BJ (cell line): ENCODE data around the gene MTUS2. TPM values are rescaled to one million over a fixed set of nuclear protein-coding genes. Genes with fewer than 3 reads are reported as not detected.

ENCODE experiments used
- CTCF ChIA-PET: fragments of 350-600 bp; formaldehyde crosslinking; extraction: SDS; loops from one replicate; lab custom pipeline; 2021; ENCODE audit warnings: antibody characterized with exemption, inconsistent platforms; lab: Yijun Ruan, JAX
- POLR2A ChIA-PET: fragments of 300-600 bp; sonication (Branson Sonifier 250); formaldehyde crosslinking; extraction: SDS; loops from one replicate; lab custom pipeline; 2021; ENCODE audit warnings: antibody characterized with exemption; lab: Charles Lee
- DNase-seq: peaks from one replicate; pipeline ENCODE4 v3.0.0-alpha.2; 2011; ENCODE audit warnings: low read depth
- H3K27me3 ChIP-seq: 2 replicates; pipeline ENCODE4 v1.6.0; 2011; ENCODE audit warnings: low read length; ENCODE audit not compliant: control insufficient read depth, insufficient read depth
- H3K36me3 ChIP-seq: 2 replicates; pipeline ENCODE4 v1.5.1; 2011; ENCODE audit warnings: low read length; ENCODE audit not compliant: control insufficient read depth, insufficient read depth
- H3K4me3 ChIP-seq: 2 replicates; pipeline ENCODE4 v1.5.1; 2011; ENCODE audit warnings: low read depth, mild to moderate bottlenecking, control low read depth, low read length
- polyA plus RNA-seq: library from polyadenylated mRNA; depleted of rRNA; stranded (reverse); fragments of >200 nt; gene quantifications from 2 replicates; pipeline ENCODE4 v1.2.3, GENCODE V29; 2011
- TF ChIP-seq, protein P1 (sequence below): IDR thresholded peaks from 2 replicates; pipeline ENCODE4 v1.5.1; 2011; ENCODE audit warnings: low read depth, mild to moderate bottlenecking, control low read depth, inconsistent platforms, low read length, moderate library complexity; ENCODE audit not compliant: insufficient read depth

Gene MTUS2
- polyA plus RNA-seq, 1 experiment: 0.05 TPM

DNA sequence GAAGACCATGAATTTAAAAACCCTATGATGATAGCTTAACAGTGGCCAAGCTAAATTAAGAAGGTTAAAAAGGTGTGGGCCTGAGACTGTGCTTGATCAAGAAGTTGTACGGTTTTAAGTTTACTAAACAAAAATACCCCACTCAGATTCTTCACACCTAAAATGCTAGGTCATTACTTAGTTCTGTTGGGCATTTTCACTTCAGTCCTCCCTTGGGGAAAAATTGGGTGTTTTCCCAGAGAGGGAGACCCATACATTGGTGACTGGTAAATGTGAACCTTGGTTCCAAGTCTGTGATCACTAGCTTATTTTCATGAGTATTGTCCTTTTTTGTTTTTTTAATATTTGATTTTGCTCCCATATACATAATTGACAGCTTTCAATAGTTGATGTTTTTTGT, 44.4 kb downstream of the MTUS2 start:
- ChIA-PET POLR2A (no interaction called here), CTCF (no interaction called here)
- no peak for DNase-seq
- peaks cover 2% of the 10 kb centered on the region for H3K27me3 ChIP-seq
- H3K4me3 ChIP-seq: no peak overlapping the region
- H3K36me3 ChIP-seq: no peaks in the 10 kb centered on the region
- TF ChIP-seq, protein P1, sequence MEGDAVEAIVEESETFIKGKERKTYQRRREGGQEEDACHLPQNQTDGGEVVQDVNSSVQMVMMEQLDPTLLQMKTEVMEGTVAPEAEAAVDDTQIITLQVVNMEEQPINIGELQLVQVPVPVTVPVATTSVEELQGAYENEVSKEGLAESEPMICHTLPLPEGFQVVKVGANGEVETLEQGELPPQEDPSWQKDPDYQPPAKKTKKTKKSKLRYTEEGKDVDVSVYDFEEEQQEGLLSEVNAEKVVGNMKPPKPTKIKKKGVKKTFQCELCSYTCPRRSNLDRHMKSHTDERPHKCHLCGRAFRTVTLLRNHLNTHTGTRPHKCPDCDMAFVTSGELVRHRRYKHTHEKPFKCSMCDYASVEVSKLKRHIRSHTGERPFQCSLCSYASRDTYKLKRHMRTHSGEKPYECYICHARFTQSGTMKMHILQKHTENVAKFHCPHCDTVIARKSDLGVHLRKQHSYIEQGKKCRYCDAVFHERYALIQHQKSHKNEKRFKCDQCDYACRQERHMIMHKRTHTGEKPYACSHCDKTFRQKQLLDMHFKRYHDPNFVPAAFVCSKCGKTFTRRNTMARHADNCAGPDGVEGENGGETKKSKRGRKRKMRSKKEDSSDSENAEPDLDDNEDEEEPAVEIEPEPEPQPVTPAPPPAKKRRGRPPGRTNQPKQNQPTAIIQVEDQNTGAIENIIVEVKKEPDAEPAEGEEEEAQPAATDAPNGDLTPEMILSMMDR: no peak

DNA sequence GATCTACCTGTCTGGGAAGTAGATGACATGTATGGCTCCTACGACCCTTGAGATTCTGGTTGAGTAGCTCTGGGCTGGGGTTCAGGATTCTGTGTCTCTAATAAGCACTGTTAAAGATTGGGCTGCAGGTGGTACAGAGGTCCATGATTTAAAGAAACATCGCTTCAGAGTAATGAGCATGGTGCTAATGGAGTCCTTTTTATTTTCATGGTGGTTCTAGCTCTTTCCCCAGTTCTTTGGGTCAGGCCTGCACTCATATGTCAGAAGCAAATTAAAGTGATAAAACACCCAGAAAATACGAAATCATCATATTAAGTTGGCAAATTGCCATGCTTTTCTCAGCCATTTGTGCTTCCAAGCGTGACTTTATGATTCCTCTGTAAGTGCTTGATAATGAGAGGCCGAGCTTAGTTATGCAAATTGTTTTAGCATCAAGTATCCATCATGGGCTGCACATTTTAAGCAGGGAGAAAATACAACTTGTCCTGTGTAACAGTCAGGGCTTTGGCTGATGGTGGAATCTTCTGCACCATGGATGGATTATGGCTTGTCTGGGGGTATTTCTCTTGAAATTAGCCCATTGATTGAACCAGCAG, 45.1 kb downstream of the MTUS2 start:
- TF ChIP-seq, protein P1: no peak
- Histone ChIP-seq H3K36me3 (no peaks in the 10 kb centered on the region), H3K27me3 (peaks cover 2% of the 10 kb centered on the region), H3K4me3 (no peak overlapping the region)
- ChIA-PET CTCF (no interaction called here), POLR2A (no interaction called here)
- no peak for DNase-seq

DNA sequence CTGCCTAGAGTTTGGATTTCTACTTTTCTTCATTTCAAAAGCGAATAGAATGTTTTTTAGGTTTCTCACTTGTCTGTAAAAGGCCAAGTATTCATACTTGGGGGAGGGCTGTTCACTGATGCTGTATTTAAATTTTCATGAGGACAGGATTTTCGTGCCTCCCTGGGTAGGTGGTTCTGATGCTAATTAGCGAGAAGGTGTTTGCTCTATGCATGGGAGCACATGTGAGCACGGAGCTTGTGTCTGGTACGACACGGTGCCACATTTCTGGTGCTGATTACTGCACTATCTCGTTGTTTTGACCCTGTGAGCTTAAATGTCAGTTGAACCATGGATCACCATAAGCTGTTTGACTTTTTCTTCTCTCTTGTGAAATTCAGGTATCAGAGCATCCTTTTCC, 45.8 kb downstream of the MTUS2 start:
- TF ChIP-seq, protein P1: no peak
- DNase-seq: no peak
- Histone ChIP-seq H3K36me3 (no peaks in the 10 kb centered on the region), H3K27me3 (peaks cover 2% of the 10 kb centered on the region), H3K4me3 (no peak overlapping the region)
- CTCF ChIA-PET: no interaction called here
- POLR2A ChIA-PET: no interaction called here

DNA sequence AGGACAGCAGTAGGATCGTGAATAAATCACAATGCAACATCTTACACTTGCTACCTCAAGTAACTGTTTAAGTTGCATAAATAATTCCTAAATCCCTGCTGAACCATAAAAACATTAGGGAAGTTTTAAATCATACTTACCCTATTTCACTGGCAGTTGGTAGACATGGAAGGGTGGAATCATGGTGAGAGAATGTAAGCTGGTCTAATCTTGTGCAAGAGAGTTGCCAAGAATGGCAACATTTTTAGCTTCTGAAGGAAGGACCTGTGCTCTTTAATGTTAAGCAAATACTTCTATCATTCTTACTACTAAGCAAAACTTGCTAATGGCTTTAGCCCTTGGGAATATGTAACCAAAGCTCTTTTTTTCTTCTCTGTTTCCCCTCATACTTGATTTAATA, 46.8 kb downstream of the MTUS2 start:
- no peak overlapping the region for H3K4me3 ChIP-seq
- TF ChIP-seq, protein P1: no peak
- POLR2A ChIA-PET: no interaction called here
- no peak for DNase-seq
- H3K36me3 ChIP-seq: no peaks in the 10 kb centered on the region
- CTCF ChIA-PET: no interaction called here
- H3K27me3 ChIP-seq: no peaks in the 10 kb centered on the region

DNA sequence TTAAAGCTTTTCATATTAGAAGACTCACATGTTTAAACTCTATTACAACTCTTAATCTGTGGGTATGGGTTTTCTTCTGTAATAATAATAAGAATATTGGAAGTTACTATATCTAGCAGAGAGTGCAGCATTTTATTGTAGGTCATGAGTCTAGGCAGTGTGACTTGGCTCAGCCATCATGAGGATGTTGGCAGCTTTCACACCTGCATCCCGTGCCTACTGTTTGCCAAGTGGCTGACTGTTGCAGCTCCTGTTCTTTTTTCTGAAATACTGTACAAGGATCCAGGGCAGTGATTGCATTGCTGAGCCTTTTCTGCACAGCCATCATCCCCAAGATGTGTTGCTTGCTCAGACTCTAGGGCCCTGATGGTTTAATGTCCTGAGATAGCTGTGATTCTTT, 47.4 kb downstream of the MTUS2 start:
- H3K36me3 ChIP-seq: no peaks in the 10 kb centered on the region
- ChIA-PET CTCF (interaction anchor here (0.9 kb wide), 1 partner anchor 17 kb away, joined by 3 read pairs; no protein-coding TSS in a partner anchor), POLR2A (no interaction called here)
- no peak for DNase-seq
- H3K4me3 ChIP-seq: no peak overlapping the region
- TF ChIP-seq, protein P1: no peak
- no peaks in the 10 kb centered on the region for H3K27me3 ChIP-seq
